GM23338 (cell line): Measurements from ENCODE around the gene FILIP1L. TPM values are rescaled to one million over a fixed set of nuclear protein-coding genes. Genes with fewer than 3 reads are reported as not detected.

Experiments
- ATAC-seq: fragments of 200-7000 bp; cut with Tn5 transposase; 3 replicates; pipeline ENCODE4 v1.9.1; 2020
- DNase-seq: peaks from one replicate; pipeline ENCODE4 v3.0.0-alpha.2; 2015; ENCODE audit warnings: low spot score
- H2AFZ ChIP-seq: fragments of 200-600 bp; sonication (generic); 2 replicates; pipeline ENCODE4 v1.8.0; 2016; ENCODE audit warnings: antibody characterized with exemption, mild to moderate bottlenecking, moderate library complexity
- H3F3A ChIP-seq: fragments of 200-600 bp; sonication (generic); replicated peaks from 2 replicates; pipeline ENCODE4 v1.8.0; 2017; ENCODE audit warnings: antibody characterized with exemption, mixed run types, low read depth
- H3K27ac ChIP-seq: fragments of 200-600 bp; sonication (generic); 2 replicates; pipeline ENCODE4 v1.6.1; 2016; ENCODE audit warnings: low read depth
- H3K27me3 ChIP-seq: fragments of 200-600 bp; sonication (generic); 2 replicates; pipeline ENCODE4 v1.8.0; 2016; ENCODE audit warnings: mild to moderate bottlenecking, mixed run types, moderate library complexity; ENCODE audit not compliant: insufficient read depth
- H3K36me3 ChIP-seq: fragments of 200-600 bp; sonication (generic); 2 replicates; pipeline ENCODE4 v1.8.0; 2016; ENCODE audit warnings: mild to moderate bottlenecking; ENCODE audit not compliant: insufficient read depth
- H3K4me1 ChIP-seq: fragments of 200-600 bp; sonication (generic); 2 replicates; pipeline ENCODE4 v1.8.0; 2016; ENCODE audit warnings: mild to moderate bottlenecking, moderate library complexity; ENCODE audit not compliant: insufficient read depth
- H3K4me2 ChIP-seq: fragments of 200-600 bp; sonication (generic); 2 replicates; pipeline ENCODE4 v1.7.1; 2017; ENCODE audit warnings: mixed run types
- H3K4me3 ChIP-seq: fragments of 200-600 bp; sonication (generic); 2 replicates; pipeline ENCODE4 v1.6.1; 2016; ENCODE audit warnings: mixed run types
- H3K79me2 ChIP-seq: fragments of 200-600 bp; sonication (generic); replicated peaks from 2 replicates; pipeline ENCODE4 v1.8.0; 2017; ENCODE audit warnings: mild to moderate bottlenecking; ENCODE audit not compliant: insufficient read depth
- H3K9me2 ChIP-seq: fragments of 200-600 bp; sonication (generic); 2 replicates; pipeline ENCODE4 v1.8.0; 2017; ENCODE audit not compliant: insufficient read depth
- H4K20me1 ChIP-seq: fragments of 200-600 bp; sonication (generic); replicated peaks from 2 replicates; pipeline ENCODE4 v1.8.0; 2017; ENCODE audit warnings: mild to moderate bottlenecking; ENCODE audit not compliant: insufficient read depth
- H3K27ac Mint-ChIP-seq: 2 replicates; pipeline ENCODE4 v1.8.0; 2020; ENCODE audit warnings: inconsistent platforms, mild to moderate bottlenecking, moderate library complexity, mixed read lengths
- H3K27me3 Mint-ChIP-seq: 3 replicates; pipeline ENCODE4 v1.8.0; 2022; ENCODE audit warnings: low read depth, mild to moderate bottlenecking, moderate library complexity, mixed read lengths, inconsistent platforms; ENCODE audit not compliant: insufficient read depth, poor library complexity
- H3K36me3 Mint-ChIP-seq: 3 replicates; pipeline ENCODE4 v1.8.0; 2021; ENCODE audit warnings: low read depth, mild to moderate bottlenecking, inconsistent platforms, moderate library complexity, mixed read lengths
- H3K4me1 Mint-ChIP-seq: 3 replicates; pipeline ENCODE4 v1.8.0; 2020; ENCODE audit warnings: mild to moderate bottlenecking, inconsistent platforms, mixed read lengths
- H3K4me3 Mint-ChIP-seq: 3 replicates; pipeline ENCODE4 v1.8.0; 2021; ENCODE audit warnings: moderate library complexity, mild to moderate bottlenecking, inconsistent platforms, mixed read lengths
- H3K9me3 Mint-ChIP-seq: 3 replicates; pipeline ENCODE4 v1.8.0; 2020; ENCODE audit warnings: moderate library complexity, mild to moderate bottlenecking, inconsistent platforms, mixed read lengths
- CREB1 ChIP-seq: fragments of 250-450 bp; sonication (Bioruptor Pico); IDR thresholded peaks from 2 replicates; pipeline ENCODE4 v1.5.0; 2020; ENCODE audit warnings: low read depth, mild to moderate bottlenecking, moderate library complexity
- JUNB ChIP-seq: IDR thresholded peaks from one replicate; pipeline ENCODE4 v1.6.1; 2016; ENCODE audit warnings: antibody characterized with exemption; ENCODE audit not compliant: unreplicated experiment
- NANOG ChIP-seq: IDR thresholded peaks from 2 replicates; pipeline ENCODE4 v1.6.1; 2016; ENCODE audit warnings: antibody characterized with exemption, borderline replicate concordance
- POLR2AphosphoS5 ChIP-seq: IDR thresholded peaks from 2 replicates; pipeline ENCODE4 v1.6.1; 2016; ENCODE audit warnings: antibody characterized with exemption, low read depth
- STAT1 ChIP-seq: IDR thresholded peaks from one replicate; pipeline ENCODE4 v1.6.1; 2016; ENCODE audit warnings: antibody characterized with exemption; ENCODE audit not compliant: unreplicated experiment
- ZNF331 ChIP-seq: fragments of 250-450 bp; sonication (Bioruptor Pico); IDR thresholded peaks from 2 replicates; pipeline ENCODE4 v1.5.0; 2020; ENCODE audit warnings: low read depth, mild to moderate bottlenecking, moderate library complexity
- ZNF462 ChIP-seq: fragments of 250-450 bp; sonication (Bioruptor Pico); IDR thresholded peaks from 2 replicates; pipeline ENCODE4 v1.5.0; 2020; ENCODE audit warnings: mild to moderate bottlenecking, moderate library complexity
- polyA plus RNA-seq: library from polyadenylated mRNA; unstranded; fragments of >200 nt; fragmentation: Nextera tagmentation; extraction: Ambion mirVana; gene quantifications from 2 replicates; pipeline ENCODE4 v1.2.1, GENCODE V29; 2016
- total RNA-seq: library from RNA; depleted of rRNA; stranded (reverse); fragments of >200 nt; shearing (Covaris generic); gene quantifications from 2 replicates; pipeline ENCODE4 v1.2.3, GENCODE V29; 2014
- TF ChIP-seq, protein P1 (sequence below), 2 experiments: fragments of 200-600 bp in 1 of 2; sonication (generic) in 1 of 2; conservative IDR thresholded peaks; 2 replicates each; pipeline versions ENCODE4 v1.5.1 to v1.6.1; 2016 to 2017; ENCODE audit warnings: antibody characterized with exemption in 2 of 2, low read depth in 2 of 2, mild to moderate bottlenecking in 2 of 2, moderate library complexity in 1 of 2
- TF ChIP-seq, protein P2 (sequence below): IDR thresholded peaks from one replicate; pipeline ENCODE4 v1.6.1; 2018; ENCODE audit warnings: antibody characterized with exemption; ENCODE audit not compliant: unreplicated experiment

FILIP1L gene
- total and polyA plus RNA-seq, 2 experiments from 2014 or later: 1.6 TPM; not detected in 1

- H3K79me2 ChIP-seq: no peaks in the 10 kb centered on the region
- no peaks in the 10 kb centered on the region; the same call in 1 of the 2 replicates for H3K9me2 ChIP-seq
- H2AFZ ChIP-seq: no peak overlapping the region
- DNase-seq (no peak), ATAC-seq (no peak)
- Mint-ChIP-seq H3K27me3 (no peaks in the 10 kb centered on the region), H3K4me1 (peaks cover 31% of the 10 kb centered on the region), H3K36me3 (no peaks in the 10 kb centered on the region), H3K27ac (no peak overlapping the region), H3K9me3 (no peaks in the 10 kb centered on the region), H3K4me3 (no peak overlapping the region)
- H3K36me3 ChIP-seq: no peaks in the 10 kb centered on the region
- H3K27ac ChIP-seq: no peak overlapping the region
- H3K4me3 ChIP-seq: no peak overlapping the region
- H3K4me1 ChIP-seq: peaks cover 20% of the 10 kb centered on the region
- no peaks in the 10 kb centered on the region for H4K20me1 ChIP-seq
- no peak for TF ChIP-seq ZNF462 (CRISPR knock-in tag)
- TF ChIP-seq CREB1 (CRISPR knock-in tag): no peak
- TF ChIP-seq, protein P1, sequence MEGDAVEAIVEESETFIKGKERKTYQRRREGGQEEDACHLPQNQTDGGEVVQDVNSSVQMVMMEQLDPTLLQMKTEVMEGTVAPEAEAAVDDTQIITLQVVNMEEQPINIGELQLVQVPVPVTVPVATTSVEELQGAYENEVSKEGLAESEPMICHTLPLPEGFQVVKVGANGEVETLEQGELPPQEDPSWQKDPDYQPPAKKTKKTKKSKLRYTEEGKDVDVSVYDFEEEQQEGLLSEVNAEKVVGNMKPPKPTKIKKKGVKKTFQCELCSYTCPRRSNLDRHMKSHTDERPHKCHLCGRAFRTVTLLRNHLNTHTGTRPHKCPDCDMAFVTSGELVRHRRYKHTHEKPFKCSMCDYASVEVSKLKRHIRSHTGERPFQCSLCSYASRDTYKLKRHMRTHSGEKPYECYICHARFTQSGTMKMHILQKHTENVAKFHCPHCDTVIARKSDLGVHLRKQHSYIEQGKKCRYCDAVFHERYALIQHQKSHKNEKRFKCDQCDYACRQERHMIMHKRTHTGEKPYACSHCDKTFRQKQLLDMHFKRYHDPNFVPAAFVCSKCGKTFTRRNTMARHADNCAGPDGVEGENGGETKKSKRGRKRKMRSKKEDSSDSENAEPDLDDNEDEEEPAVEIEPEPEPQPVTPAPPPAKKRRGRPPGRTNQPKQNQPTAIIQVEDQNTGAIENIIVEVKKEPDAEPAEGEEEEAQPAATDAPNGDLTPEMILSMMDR (conservative IDR thresholded peaks at IDR 0.05; ENCODE audit: low read depth in 2 of 2): no peak
- TF ChIP-seq, protein P2, sequence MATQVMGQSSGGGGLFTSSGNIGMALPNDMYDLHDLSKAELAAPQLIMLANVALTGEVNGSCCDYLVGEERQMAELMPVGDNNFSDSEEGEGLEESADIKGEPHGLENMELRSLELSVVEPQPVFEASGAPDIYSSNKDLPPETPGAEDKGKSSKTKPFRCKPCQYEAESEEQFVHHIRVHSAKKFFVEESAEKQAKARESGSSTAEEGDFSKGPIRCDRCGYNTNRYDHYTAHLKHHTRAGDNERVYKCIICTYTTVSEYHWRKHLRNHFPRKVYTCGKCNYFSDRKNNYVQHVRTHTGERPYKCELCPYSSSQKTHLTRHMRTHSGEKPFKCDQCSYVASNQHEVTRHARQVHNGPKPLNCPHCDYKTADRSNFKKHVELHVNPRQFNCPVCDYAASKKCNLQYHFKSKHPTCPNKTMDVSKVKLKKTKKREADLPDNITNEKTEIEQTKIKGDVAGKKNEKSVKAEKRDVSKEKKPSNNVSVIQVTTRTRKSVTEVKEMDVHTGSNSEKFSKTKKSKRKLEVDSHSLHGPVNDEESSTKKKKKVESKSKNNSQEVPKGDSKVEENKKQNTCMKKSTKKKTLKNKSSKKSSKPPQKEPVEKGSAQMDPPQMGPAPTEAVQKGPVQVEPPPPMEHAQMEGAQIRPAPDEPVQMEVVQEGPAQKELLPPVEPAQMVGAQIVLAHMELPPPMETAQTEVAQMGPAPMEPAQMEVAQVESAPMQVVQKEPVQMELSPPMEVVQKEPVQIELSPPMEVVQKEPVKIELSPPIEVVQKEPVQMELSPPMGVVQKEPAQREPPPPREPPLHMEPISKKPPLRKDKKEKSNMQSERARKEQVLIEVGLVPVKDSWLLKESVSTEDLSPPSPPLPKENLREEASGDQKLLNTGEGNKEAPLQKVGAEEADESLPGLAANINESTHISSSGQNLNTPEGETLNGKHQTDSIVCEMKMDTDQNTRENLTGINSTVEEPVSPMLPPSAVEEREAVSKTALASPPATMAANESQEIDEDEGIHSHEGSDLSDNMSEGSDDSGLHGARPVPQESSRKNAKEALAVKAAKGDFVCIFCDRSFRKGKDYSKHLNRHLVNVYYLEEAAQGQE: no peak
- TF ChIP-seq STAT1: no peak
- no peak for TF ChIP-seq ZNF331 (CRISPR knock-in tag)
- no peak for TF ChIP-seq POLR2AphosphoS5
- TF ChIP-seq NANOG: no peak
- TF ChIP-seq JUNB: no peak
- H3F3A ChIP-seq: no peaks in the 10 kb centered on the region; the same call in 1 of the 2 replicates
- H3K27me3 ChIP-seq: no peaks in the 10 kb centered on the region
- no peak overlapping the region for H3K4me2 ChIP-seq
Observed at GRCh38 chr3:100075851-100076730, 38.2 kb downstream of the FILIP1L start.
